HFFc6 (cell line): Measurements from ENCODE around the gene PCDH19. TPM values are rescaled to one million over a fixed set of nuclear protein-coding genes. Genes with fewer than 3 reads are reported as not detected.

Source experiments
- DNase-seq: peaks from one replicate; pipeline ENCODE4 v3.0.0-alpha.2; 2018
- H3K27ac Mint-ChIP-seq: 2 replicates; pipeline ENCODE4 v1.8.0; 2020; ENCODE audit warnings: mild to moderate bottlenecking, mixed read lengths
- H3K27me3 Mint-ChIP-seq: 2 replicates; pipeline ENCODE4 v1.8.0; 2021; ENCODE audit warnings: mild to moderate bottlenecking, moderate library complexity, mixed read lengths; ENCODE audit not compliant: insufficient read depth
- H3K36me3 Mint-ChIP-seq: 2 replicates; pipeline ENCODE4 v1.8.0; 2021; ENCODE audit warnings: low read depth, mixed read lengths
- H3K4me1 Mint-ChIP-seq: 2 replicates; pipeline ENCODE4 v1.8.0; 2020; ENCODE audit warnings: low read depth, mixed read lengths
- H3K4me3 Mint-ChIP-seq: 2 replicates; pipeline ENCODE4 v1.8.0; 2020; ENCODE audit warnings: mild to moderate bottlenecking, moderate library complexity, mixed read lengths
- H3K9me3 Mint-ChIP-seq: 2 replicates; pipeline ENCODE4 v1.8.0; 2020; ENCODE audit warnings: mild to moderate bottlenecking, mixed read lengths
- total RNA-seq, 6 experiments: library from RNA; stranded (reverse); fragmentation: NEBNext Ultra II Directional; extraction: Animal tissue kit (Norgen Biotek cat#: 25700); gene quantifications; 2 replicates in 1 of 6; 3 replicates in 5 of 6; pipeline ENCODE4 v1.2.3, GENCODE V29; 2021
- TF ChIP-seq, protein P1 (sequence below): fragments of 200-600 bp; sonication (generic); IDR thresholded peaks from 2 replicates; pipeline ENCODE4 v1.5.0; 2021; ENCODE audit warnings: antibody characterized with exemption, mild to moderate bottlenecking

PCDH19 gene
- total RNA-seq, 6 experiments from 2014 or later, result 0.02 to 0.13 (median 0.08) TPM

GRCh38 chrX:100265179-100265578 is 144.9 kb downstream of the PCDH19 start:
- Mint-ChIP-seq H3K27ac (no peak overlapping the region), H3K27me3 (no peaks in the 10 kb centered on the region; the same call in 1 of the 2 replicates), H3K36me3 (no peaks in the 10 kb centered on the region), H3K4me3 (no peak overlapping the region), H3K9me3 (peaks cover 9% of the 10 kb centered on the region; the same call in 1 of the 2 replicates), H3K4me1 (no peaks in the 10 kb centered on the region)
- DNase-seq, result no peak
- TF ChIP-seq, protein P1, sequence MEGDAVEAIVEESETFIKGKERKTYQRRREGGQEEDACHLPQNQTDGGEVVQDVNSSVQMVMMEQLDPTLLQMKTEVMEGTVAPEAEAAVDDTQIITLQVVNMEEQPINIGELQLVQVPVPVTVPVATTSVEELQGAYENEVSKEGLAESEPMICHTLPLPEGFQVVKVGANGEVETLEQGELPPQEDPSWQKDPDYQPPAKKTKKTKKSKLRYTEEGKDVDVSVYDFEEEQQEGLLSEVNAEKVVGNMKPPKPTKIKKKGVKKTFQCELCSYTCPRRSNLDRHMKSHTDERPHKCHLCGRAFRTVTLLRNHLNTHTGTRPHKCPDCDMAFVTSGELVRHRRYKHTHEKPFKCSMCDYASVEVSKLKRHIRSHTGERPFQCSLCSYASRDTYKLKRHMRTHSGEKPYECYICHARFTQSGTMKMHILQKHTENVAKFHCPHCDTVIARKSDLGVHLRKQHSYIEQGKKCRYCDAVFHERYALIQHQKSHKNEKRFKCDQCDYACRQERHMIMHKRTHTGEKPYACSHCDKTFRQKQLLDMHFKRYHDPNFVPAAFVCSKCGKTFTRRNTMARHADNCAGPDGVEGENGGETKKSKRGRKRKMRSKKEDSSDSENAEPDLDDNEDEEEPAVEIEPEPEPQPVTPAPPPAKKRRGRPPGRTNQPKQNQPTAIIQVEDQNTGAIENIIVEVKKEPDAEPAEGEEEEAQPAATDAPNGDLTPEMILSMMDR, result no peak

- no peak overlapping the region for H3K27ac Mint-ChIP-seq
- DNase-seq, result no peak
- no peak overlapping the region for H3K4me3 Mint-ChIP-seq
- no peaks in the 10 kb centered on the region; the same call in 1 of the 2 replicates for H3K27me3 Mint-ChIP-seq
- H3K36me3 Mint-ChIP-seq, result no peaks in the 10 kb centered on the region
- peaks cover 9% of the 10 kb centered on the region; the same call in 1 of the 2 replicates for H3K9me3 Mint-ChIP-seq
- TF ChIP-seq, protein P1, result no peak
- H3K4me1 Mint-ChIP-seq, result no peaks in the 10 kb centered on the region
Observed at GRCh38 chrX:100264200-100264599, 145.9 kb downstream of the PCDH19 start.

DNA sequence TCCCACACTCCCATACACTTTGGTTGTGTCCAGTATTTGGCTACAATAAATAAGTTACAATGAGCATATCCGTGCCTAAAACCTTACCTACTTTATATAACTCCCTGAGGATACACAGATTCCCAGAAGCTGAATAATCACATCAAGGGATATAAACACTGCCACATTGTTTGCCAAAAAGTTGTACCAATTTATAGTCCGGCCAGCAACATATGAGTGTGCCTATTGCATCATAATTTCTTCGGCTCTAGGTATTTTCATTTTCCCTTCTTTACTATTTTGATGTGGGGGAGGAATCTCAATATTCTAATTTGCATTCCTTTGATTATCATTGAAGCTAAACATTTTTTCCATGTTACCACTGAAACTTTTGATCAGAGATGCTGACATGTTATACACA is 146.4 kb downstream of the PCDH19 start:
- no peaks in the 10 kb centered on the region; the same call in 1 of the 2 replicates for H3K27me3 Mint-ChIP-seq
- H3K4me3 Mint-ChIP-seq, result no peak overlapping the region
- no peak for DNase-seq
- H3K36me3 Mint-ChIP-seq, result no peaks in the 10 kb centered on the region
- H3K27ac Mint-ChIP-seq, result no peak overlapping the region
- no peaks in the 10 kb centered on the region for H3K4me1 Mint-ChIP-seq
- H3K9me3 Mint-ChIP-seq, result peaks cover 5% of the 10 kb centered on the region; the same call in 1 of the 2 replicates
- TF ChIP-seq, protein P1, result no peak

DNA sequence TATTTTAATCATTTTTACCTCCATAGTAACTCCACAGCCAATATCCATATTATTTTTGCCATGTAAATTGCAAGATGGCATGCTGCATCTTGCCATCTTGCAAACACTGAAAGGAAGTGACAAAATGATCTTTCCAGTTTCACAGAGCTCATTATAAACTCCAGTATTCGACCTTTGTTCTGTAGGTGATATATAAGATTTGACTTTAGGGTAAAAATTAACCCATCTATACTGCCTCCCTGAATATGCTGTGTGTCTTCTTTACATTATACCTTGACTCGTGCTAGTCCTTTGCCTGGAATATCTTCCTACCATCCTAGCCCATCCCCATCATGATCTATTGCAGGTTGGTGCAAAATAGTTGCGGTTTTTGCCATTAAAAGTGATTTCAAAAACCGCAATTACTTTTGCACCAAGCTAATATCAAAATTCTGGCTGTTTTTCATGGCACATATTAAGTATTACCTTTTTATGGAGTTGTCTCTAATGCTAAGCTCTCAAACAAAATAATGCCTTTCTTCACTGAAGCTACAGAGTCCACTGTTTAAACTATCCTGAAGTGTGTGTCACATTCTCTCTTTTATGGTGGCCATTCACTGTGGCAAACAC is 161.1 kb downstream of the PCDH19 start:
- DNase-seq, result no peak
- no peak overlapping the region for H3K4me3 Mint-ChIP-seq
- peaks cover 16% of the 10 kb centered on the region for H3K9me3 Mint-ChIP-seq
- no peaks in the 10 kb centered on the region for H3K4me1 Mint-ChIP-seq
- H3K36me3 Mint-ChIP-seq, result no peaks in the 10 kb centered on the region
- H3K27me3 Mint-ChIP-seq, result no peaks in the 10 kb centered on the region
- TF ChIP-seq, protein P1, result no peak
- H3K27ac Mint-ChIP-seq, result no peak overlapping the region

DNA sequence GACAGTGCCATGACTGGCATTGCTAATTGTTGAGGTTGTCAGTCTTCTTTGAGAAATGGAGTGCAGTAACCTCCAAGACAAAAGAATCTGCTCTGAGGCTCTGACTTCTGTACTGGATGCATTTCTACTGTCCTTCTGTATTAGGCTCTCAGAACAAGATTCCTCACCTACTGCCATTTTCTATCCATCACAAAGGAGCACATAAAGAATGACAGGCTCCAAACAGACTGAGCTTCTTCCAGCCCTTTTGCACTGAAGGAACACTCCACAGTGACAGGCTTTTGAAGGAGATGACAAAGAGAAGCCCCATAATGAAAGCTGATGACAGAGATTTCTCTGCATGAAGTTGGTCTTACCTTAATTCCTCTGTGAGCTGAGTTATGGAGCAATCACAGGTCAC is 162.2 kb downstream of the PCDH19 start:
- Mint-ChIP-seq H3K27me3 (no peaks in the 10 kb centered on the region), H3K36me3 (no peaks in the 10 kb centered on the region)
- TF ChIP-seq, protein P1, result no peak

More for the DNA sequence above, 162.2 kb downstream of the PCDH19 start:
- H3K4me1 Mint-ChIP-seq, result no peaks in the 10 kb centered on the region
- peaks cover 12% of the 10 kb centered on the region for H3K9me3 Mint-ChIP-seq
- no peak for DNase-seq
- H3K27ac Mint-ChIP-seq, result no peak overlapping the region
- no peak overlapping the region for H3K4me3 Mint-ChIP-seq
